GOT3 (cell line): ENCODE results near the gene ATPAF1.

Source experiments
- DNase-seq: peaks from one replicate; lab custom pipeline; 2025; ENCODE audit warnings: mixed read lengths; lab: John Stamatoyannopoulos, UW

Gene ATPAF1

DNA sequence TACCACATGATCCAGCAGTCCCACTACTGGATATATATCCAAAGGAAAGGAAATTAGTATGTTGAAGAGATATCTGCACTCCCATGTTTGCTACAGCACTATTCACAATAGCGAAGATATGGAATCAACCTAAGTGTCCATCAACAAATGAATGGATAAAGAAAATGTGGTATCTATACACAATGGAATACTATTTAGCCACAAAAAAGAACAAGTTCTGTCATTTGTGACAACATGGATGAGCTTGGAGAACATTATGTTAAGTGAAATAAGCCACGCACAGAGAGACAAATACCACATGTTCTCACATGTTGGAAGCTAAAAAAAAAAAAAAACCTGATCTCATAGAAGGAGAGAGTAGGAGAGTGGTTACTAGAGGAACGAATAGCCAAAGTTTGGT, 17.7 kb downstream of the ATPAF1 start:
- DNase-seq = no peak

DNA sequence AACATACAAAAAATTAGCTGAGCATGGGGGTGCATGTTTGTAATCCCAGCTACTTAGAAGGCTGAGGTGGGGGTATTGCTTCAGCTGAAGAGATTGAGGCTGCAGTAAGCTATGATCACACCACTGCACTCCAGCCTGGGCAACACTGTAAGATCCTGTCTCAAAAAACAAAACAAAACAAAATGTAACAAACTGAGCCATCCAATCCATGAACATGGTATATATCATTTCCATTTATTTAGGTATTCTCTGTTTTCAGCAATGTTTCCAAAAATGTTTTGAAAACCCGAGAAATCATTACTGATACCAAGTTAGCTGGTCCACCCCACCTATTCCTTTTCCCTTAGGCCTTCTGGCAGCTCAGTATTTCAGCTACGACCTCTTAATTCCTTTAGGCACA, 18.4 kb downstream of the ATPAF1 start:
- DNase-seq = no peak

DNA sequence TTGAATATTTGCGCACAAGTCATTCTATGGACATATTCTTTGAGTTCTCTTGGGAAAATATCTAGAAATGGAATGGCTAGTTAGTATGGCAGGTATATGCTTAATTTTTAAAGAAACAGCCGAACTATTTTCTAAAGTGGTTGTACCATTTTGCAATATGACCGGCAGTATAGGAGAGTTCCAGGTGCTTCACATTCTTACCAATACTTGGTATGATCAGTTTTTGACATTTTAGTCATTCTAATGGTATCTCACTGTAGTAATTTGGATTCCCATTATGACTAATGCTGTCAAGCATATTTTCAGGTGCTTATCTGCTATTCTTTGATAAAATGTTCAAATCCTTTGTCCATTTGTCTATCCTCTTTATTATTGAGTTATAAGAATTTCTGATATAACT, 20.6 kb downstream of the ATPAF1 start:
- no peak for DNase-seq

DNA sequence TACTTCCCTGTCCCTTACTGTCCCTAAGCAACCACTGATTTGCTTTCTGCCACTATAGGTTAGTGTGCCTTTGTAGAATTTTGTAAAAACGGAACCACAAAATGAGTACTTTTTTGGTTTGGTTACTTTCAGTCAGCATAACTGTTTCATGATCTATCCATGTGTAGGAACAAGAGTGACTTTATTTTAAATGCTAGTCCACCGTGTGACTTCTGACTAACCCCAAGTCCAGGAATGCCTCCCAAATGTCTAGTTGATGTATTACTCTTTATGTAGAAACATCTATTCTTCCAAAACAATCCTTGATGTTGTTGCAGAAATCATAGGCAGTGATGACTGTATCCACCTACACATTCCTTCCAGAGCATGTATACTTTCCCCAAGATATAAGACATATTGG, 21.3 kb downstream of the ATPAF1 start:
- no peak for DNase-seq

DNA sequence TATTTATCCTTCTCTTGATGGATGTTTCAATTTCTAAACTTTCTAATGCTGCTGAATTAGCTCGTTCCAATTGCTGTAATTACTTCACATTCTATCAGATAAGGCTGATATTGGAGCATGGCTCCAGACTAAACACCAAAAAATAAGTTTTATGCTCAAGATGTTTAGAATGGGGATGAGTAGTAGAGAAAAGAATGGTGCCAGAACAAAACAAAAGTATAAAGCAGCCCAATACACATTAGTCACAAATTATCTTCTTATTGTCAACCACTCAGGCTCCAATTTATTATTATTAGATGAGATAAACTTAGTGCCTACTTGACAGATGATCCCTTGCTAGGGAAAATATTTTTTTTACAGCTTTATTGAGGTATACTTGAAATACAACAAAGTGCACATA, 21.8 kb downstream of the ATPAF1 start:
- DNase-seq = no peak

DNA sequence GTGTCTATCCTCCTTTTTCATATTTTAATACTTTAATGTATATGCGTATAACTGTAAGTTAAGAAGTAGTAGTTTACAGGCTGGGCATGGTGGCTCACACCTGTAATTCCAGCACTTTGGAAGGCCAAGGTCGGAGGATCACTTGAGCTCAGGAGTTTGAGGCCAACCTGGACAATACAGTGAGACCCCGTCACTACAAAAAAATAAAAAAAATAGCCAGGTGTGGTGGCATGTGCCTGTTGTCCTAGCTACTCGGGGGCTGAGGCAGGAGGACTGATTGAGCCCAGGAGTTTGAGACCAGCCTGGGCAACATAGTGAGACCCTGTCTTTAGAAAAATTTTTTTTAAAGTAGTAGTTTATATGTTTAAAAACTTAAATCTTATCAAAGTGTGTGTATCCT, 22.3 kb downstream of the ATPAF1 start:
- DNase-seq = no peak

DNA sequence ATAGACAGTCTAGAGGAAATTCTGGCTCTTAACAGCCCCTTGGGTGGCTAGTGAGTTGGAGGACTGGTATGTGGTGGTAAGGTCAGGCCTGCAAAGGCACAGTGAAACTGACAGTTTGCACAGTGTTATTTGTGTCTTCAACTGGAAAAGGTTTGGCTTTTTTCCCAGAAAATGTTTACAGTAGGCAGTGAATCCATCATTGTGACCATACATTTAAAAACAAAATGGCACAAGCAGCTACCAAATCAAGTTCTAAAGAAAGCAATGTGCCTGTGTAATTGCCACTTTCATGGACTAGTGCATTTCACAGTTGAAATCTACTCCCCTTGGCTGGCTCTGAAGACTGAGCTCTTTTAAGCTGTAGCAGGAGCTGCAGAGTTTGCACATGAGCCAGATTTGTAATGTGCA, 24.8 kb downstream of the ATPAF1 start:
- no peak for DNase-seq

DNA sequence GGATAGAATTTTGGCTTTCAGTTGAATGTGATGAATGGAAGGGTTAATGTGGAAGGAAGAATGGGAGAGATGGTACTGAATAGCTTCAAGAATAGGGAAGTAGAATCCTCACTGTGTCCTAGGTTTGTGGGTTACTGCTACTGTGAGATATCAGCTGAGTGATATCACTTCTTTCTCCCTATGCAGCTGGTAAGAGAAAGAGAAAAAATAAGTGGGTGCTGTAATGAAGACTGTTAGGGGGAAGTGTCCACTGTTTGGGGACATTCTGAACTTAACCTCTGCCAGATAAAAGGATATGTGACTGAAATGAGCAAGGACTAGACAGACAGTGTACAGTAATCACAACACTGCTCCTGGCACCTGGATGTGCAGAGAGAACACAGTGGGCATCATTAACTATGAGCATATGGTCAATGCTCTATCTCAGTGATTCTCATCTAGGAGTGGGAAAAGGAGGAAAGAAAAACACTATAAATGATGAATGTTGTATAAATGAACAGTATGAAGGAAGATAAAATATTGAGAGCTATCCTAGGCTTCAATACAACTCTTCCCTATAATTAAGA, 26.0 kb downstream of the ATPAF1 start:
- DNase-seq = no peak

DNA sequence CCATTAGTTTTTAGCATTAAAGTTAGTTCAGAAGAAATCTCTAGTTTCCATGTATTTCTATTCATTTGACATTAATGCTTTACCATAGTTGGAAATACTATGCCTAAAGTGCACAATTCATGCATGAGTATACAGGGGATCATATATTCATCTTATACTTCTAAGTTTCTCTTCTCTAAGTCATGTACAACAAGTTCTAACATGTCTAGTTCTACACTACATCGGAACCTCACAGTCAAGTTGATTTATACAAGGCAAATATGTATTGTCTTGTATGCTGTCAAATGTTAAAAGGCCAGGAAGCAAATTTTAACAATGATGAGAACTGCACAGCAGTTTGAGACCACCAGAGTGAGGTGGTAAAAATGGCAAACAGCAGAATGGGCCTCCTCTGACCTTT, 28.6 kb downstream of the ATPAF1 start:
- no peak for DNase-seq

DNA sequence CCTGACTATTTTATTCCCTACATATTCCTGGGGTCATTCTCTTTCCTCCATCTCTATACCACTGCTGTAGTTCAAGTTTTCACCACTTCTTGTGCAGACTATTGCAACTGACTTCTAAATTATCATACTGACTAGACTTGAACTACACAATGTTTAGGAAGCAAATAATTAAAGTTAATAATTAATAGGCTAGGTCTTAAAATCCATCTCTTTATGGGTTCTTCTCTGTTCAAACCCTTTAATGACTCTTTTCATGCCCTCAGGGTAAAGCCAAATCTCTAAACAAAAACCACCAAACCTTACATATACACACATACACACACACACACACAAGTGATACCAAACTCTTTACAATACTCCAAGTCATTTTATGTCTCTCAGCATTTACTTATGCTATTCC, 29.2 kb downstream of the ATPAF1 start:
- no peak for DNase-seq

DNA sequence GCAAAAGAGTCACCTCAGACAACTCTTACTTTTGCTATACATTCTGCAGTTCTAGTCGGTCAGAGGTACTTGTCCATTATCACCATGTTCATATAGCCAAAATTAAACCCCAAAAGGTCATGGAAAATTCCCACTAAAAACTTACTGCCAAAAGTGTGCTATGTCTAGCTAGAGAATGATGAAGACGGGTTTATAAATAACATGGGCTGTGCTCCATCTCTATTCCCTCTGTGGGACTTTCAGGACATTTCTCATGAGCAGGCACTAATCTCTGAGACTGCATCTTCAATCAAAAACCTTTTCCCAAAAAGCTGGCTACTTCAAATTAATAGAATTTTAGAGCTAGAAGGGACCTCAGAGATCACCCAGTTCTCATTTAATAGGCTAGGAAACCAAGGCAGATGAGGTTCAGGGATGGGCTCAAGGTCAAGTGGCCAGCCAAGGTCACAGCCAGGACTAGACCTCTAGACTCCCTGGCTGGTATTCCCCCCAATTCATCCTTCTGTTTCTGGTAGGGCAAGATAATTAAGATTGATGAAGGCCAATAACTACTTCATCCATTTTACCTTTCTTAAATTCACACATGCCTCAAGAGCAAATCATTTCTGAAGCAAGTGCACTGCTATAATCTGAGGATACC, 30.6 kb downstream of the ATPAF1 start:
- DNase-seq = no peak

DNA sequence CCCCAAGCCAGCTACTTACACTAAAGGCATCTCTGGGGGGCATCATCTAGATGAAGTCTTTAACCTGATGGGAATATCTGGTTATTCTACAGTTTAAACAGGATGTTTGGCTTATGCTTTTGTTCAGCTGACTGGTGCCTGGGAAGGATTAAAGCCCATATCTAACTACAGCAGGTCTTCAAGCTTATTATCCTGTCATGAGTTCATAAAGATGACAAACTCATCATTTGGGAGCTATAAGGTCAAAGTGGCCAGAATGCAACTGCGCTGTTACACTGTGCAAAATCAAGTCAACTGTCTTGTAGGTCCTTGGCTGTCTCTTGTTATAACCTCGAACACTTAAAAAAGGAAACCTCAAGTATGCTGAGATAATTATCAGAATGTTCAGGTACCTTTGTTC, 33.0 kb downstream of the ATPAF1 start:
- no peak for DNase-seq

DNA sequence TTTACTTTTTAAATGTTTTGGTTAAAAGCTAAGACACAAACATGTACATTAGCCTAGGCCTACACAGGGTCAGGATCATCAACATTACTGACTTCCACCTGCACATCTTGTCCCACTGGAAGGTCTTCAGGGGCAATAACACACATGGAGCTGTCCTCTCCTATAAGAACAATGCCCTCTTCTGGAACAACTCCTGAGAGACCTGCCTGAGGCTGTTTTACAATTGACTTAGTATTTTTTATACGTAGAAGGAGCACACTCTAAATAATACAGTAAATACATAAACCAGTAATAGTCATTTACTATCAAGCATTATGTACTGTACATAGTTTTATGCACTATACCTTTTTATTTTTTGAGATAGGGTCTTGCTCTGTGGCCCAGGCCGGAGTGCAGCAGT, 37.4 kb downstream of the ATPAF1 start:
- no peak for DNase-seq

DNA sequence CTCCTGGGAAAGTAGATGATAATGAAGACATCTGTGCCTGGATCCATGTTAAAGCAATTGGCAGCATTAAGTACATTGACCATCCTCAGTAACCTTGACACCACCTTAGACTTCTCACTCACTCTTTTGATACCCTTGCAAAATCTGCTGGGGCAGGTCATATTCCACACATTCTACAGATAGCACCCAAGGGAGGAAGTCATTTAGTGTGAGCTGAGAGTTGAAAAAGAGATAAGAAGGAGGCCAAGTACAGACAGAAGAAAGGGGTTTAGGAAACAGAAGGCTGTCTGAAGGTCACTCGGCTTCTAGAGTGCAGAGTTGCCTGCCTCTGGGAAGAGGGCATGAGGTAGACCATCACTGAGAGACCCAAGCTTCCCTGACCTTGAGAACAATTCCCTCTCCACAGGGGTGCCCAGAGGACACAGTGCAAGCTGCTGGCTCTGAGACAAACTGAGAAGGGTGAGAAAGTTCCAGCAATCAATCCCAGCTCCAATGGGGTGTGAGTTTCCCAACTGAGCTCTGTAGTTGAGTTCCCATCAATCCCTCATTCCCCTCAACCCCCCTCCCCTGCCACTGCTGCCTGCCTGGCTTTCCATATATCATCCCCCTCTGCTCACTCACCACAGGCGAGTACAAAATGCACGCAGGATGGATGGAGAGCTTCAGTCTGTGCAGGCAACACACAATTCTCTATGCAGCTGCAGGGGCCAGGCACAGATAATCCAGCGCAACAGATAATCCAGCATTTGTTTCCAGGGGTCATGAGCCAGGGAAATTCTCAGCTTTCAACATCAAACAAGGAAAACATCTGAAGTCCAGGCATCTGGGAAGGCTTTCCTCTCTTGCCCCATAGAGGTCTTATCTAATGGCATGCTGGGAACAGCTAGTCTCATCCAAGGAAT, 44.2 kb downstream of the ATPAF1 start:
- no peak for DNase-seq

DNA sequence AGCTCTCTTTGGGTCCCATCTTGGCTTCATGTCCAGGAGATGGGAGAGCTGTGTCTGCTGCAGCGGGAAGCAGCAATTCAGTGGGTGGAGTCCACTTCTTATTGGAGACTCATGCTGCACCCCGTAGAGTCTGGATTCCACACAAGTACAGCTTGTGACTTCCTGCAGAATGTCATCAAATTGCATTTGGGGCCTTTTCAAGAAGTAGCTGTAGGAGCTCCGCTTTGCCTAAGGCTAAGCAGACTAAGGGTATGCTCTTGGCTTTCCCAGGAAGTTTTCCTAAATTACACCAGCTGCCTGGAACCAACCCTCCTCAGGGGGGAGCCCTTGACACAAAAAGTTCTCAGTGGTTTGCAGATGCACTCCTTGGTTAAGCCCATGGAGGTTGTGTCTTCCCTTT, 45.8 kb downstream of the ATPAF1 start:
- DNase-seq = no peak

DNA sequence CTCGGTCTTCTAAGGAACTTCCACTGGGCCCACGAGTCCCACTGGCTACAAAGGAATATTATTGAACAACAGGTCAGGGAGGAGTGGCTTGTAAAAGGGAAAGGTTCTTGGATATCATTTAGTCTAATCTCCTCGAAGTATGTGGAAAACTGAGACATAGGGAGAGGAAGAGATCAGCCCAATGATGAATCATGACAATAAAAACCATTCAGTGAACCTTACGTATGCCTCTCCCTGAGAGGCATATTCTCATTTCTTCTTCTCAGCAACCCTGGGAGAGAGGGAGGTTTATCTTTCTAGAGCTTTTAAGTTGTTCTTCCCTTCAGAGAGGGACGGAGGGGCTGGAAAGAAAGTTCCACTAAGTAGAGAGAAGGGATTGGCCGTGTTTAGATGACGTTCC, 46.2 kb downstream of the ATPAF1 start:
- DNase-seq = no peak

DNA sequence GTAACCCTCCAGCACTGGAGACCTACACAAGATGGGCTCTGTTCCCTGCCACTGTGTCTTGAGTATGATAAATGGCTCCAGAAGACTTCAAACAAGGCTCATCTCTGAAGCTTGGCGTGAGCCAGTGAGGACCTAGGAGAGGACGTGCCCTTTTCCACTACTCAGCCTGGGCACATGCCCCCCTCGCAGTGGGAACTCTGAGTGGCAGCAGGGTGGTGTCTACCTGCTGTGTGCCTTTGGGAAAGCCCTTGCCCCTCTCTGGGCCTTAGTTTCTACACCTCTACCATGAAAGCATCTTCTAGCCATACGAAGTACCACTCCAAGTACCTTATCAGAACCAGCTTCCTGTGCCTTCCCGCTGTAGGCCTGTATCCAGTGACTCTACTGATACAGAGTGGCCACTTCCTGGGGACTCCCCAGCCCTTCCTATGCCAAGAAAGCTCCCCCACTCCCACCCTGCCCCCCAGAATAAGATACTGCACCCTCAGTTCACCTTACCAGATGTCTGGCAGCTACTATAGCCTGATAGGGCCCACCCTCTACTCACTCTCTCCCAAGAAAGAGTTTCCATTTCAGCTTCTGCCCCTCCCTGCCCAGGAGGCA, 48.4 kb downstream of the ATPAF1 start:
- no peak for DNase-seq

DNA sequence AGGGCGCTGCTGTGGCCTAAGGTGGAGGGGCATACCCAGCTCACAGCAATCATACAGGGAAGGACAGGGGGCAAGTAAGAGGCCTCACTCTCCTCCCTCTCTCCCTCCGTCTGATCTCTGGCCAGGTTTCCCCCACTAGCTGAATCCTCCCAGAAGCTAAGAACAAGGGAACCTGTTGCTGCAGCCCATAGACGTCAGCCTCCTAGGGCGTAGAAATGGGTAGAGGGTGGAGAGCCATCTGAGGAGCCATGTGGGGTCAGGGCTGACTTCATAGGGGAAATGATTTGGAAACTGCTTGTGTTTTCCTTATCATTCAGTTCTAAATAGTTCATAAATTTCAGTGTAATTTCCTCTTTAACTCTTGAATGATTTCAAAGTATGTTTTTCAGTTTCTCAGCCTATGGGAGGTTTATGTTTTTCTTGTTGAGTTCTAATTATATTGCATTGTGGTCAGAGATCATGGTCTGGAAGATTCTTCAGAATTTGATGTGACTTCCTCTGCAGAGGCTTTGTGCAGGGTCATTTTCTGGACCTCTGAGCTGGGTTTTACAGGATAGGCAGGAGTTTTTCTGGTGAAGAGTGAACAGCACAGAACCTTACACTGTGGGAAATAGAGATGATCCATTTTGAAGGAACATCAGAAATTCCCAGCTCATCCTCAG, 49.3 kb downstream of the ATPAF1 start:
- no peak for DNase-seq

DNA sequence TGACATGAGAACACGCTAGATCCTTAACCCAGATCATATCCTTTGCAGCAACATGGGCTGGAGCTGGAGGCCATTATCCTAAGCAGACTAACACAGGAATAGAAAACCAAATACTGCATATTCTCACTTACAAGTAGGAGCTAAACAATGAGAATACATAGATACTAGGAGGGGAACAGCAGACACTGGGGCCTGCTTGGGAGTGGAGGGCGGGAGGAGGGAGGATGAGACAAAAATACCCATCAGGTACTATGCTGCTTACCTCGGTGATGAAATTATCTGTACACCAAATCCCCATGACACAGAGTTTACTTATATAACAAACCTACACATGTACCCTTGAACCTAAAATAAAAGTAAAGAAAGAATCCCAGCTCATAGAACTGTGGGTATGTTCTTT, 50.3 kb downstream of the ATPAF1 start:
- DNase-seq = no peak

DNA sequence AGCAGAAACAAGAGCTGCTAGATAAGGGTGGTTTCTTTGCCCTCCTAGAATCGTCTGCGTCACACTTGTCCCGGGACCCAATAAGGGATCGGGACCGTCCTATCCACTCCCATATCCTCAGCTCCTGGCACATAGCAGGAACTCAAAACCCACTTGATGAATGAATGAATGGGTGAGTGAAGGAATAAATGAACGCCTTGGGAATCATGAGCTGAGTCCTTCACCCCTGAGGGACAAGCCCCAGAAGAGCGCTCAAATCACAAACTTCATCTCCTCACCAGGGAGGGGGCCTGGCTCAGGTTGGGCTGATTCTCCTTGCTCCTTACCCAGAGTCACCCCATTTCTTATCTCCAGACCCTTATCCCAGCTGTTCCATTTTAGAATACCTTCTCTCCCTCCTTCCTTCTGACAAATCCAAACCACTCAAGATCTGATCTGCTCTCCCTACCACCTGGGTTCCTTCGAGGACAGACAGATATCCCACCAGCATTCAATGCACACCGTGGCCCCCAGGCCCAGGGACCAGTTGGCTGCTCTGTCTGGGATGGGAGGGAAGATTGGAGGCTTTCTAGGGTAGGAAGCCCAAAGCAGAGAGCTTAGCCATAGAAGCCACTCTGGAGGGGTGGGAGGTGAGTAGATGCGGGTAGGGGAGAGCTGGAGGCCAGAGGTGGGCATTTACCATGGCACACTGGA, 50.9 kb downstream of the ATPAF1 start:
- no peak for DNase-seq

DNA sequence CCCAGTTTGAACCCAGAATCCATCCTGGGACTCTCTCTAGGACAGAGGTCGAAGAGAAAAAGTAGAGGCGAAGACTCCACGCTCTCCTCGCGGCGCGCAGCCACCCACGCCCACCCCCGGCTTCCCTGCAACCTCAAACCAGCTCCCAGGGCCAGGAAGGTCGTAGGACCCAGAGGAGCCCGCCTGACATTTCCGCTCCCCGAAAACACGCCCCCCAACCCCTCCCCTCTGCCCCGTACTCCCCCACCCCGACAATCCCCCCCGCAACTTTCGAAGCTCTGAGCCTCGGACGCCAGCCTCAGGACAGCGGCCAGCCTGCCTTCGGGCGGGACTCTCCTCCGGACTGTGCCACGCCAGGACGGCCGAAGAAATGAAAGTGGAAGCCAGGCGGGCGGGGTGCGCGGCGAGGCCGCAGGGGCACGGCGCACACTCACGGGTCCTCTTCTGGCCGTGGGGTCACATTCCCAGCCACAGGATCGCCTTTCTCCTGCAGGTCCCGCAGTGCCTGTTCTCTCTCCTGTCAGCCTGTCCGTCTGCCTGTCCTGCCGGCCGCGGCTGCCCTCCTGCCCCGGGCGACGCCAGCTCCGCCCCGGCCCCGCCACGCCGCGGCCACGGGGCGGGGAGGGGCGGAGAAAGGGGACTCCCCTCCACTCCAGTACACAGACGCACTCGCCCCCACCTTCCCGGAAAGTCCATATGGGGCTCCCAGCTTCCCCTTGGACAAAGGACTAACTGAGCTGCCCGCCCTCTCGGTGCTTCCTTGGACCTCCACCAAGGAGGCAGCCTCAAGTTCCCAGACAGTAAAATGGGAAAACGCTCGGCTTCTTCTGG, 51.7 kb downstream of the ATPAF1 start, which contains the start of gene MOB3C:
Gene MOB3C (minus strand): TSS at position 535 of the 831 bp plus-strand sequence. CDS start 3,490 bp downstream, outside the sequence.
- DNase-seq = peak; percentile 46
